ENCODE results near the gene CTNNB1. TPM values are rescaled to one million over a fixed set of nuclear protein-coding genes. Genes with fewer than 3 reads are reported as not detected.

Gene CTNNB1
- total RNA-seq, 1 experiment from 2014 or later, result 460 TPM

GRCh38 chr3:41249318-41249717 lies 50.0 kb downstream of the CTNNB1 start:
- Histone ChIP-seq H3K9me2 (replicated peaks; ENCODE audit: low read length) (no peaks in the 10 kb centered on the region), H3K4me2 (ENCODE audit: low read length) (no peak overlapping the region), H3K79me2 (ENCODE audit: low read length) (no peaks in the 10 kb centered on the region), H3K9ac (ENCODE audit: low read length) (no peak overlapping the region), H3K4me3 (ENCODE audit: low read length) (no peak overlapping the region), H3K36me3 (ENCODE audit: low read depth, low read length) (no peaks in the 10 kb centered on the region), H3K27ac (ENCODE audit: low read length) (no peak overlapping the region), H4K20me1 (ENCODE audit: low read length) (no peaks in the 10 kb centered on the region), H3F3A (ENCODE audit: low read length, unreplicated experiment) (no peaks in the 10 kb centered on the region), H3K9me3 (ENCODE audit: low read length) (no peaks in the 10 kb centered on the region), H3K4me1 (ENCODE audit: insufficient read depth, low read length) (no peaks in the 10 kb centered on the region), H2AFZ (ENCODE audit: low read length) (no peak overlapping the region), H3K27me3 (ENCODE audit: low read length) (no peaks in the 10 kb centered on the region)
- POLR2A ChIA-PET (ENCODE audit: unreplicated experiment), result no interaction called here
- DNase-seq (no peak), ATAC-seq (no peak)
- CTCF ChIA-PET, result no interaction called here
- TF ChIP-seq CTCF (conservative IDR thresholded peaks at IDR 0.05; ENCODE audit: low read depth, low read length) (no peak), EZH2 (IDR thresholded peaks at IDR 0.05; ENCODE audit: low read length, unreplicated experiment) (no peak), EZH2phosphoT487 (IDR thresholded peaks at IDR 0.05; ENCODE audit: borderline replicate concordance, low read length) (no peak)
- intact Hi-C loops (cut with micrococcal nuclease), result no loop called here
- no TSS peak for BruUV-seq (replicated peaks)

GRCh38 chr3:41250825-41251224 lies 51.5 kb downstream of the CTNNB1 start:
- TF ChIP-seq EZH2 (IDR thresholded peaks at IDR 0.05; ENCODE audit: low read length, unreplicated experiment) (no peak), CTCF (conservative IDR thresholded peaks at IDR 0.05; ENCODE audit: low read depth, low read length) (no peak), EZH2phosphoT487 (IDR thresholded peaks at IDR 0.05; ENCODE audit: borderline replicate concordance, low read length) (no peak)
- H3K9ac ChIP-seq (ENCODE audit: low read length), result no peak overlapping the region
- H3K9me3 ChIP-seq (ENCODE audit: low read length), result no peaks in the 10 kb centered on the region
- no peak overlapping the region for H3K4me3 ChIP-seq (ENCODE audit: low read length)
- no TSS peak for BruUV-seq (replicated peaks)
- H3K27me3 ChIP-seq (ENCODE audit: low read length), result no peaks in the 10 kb centered on the region
- no peaks in the 10 kb centered on the region for H3K36me3 ChIP-seq (ENCODE audit: low read depth, low read length)
- no peaks in the 10 kb centered on the region for H4K20me1 ChIP-seq (ENCODE audit: low read length)
- no peak overlapping the region for H3K27ac ChIP-seq (ENCODE audit: low read length)
- no peaks in the 10 kb centered on the region for H3F3A ChIP-seq (ENCODE audit: low read length, unreplicated experiment)
- H2AFZ ChIP-seq (ENCODE audit: low read length), result no peak overlapping the region
- POLR2A ChIA-PET (ENCODE audit: unreplicated experiment), result no interaction called here
- ATAC-seq (no peak), DNase-seq (no peak)
- intact Hi-C loops (cut with micrococcal nuclease), result no loop called here
- no peaks in the 10 kb centered on the region for H3K4me1 ChIP-seq (ENCODE audit: insufficient read depth, low read length)
- no peaks in the 10 kb centered on the region for H3K79me2 ChIP-seq (ENCODE audit: low read length)
- no peaks in the 10 kb centered on the region for H3K9me2 ChIP-seq (replicated peaks; ENCODE audit: low read length)
- H3K4me2 ChIP-seq (ENCODE audit: low read length), result no peak overlapping the region
- CTCF ChIA-PET, result no interaction called here

GRCh38 chr3:41251593-41251992 lies 52.3 kb downstream of the CTNNB1 start:
- Histone ChIP-seq H3K9me3 (ENCODE audit: low read length) (no peaks in the 10 kb centered on the region), H3K27me3 (ENCODE audit: low read length) (no peaks in the 10 kb centered on the region), H3K36me3 (ENCODE audit: low read depth, low read length) (no peaks in the 10 kb centered on the region), H3K9me2 (replicated peaks; ENCODE audit: low read length) (no peaks in the 10 kb centered on the region), H3F3A (ENCODE audit: low read length, unreplicated experiment) (no peaks in the 10 kb centered on the region), H3K4me2 (ENCODE audit: low read length) (no peak overlapping the region), H3K79me2 (ENCODE audit: low read length) (no peaks in the 10 kb centered on the region), H2AFZ (ENCODE audit: low read length) (no peak overlapping the region), H3K27ac (ENCODE audit: low read length) (no peak overlapping the region), H3K9ac (ENCODE audit: low read length) (no peak overlapping the region), H4K20me1 (ENCODE audit: low read length) (no peaks in the 10 kb centered on the region), H3K4me3 (ENCODE audit: low read length) (no peak overlapping the region), H3K4me1 (ENCODE audit: insufficient read depth, low read length) (no peaks in the 10 kb centered on the region)
- DNase-seq (no peak), ATAC-seq (no peak)
- ChIA-PET CTCF (no interaction called here), POLR2A (ENCODE audit: unreplicated experiment) (no interaction called here)
- TF ChIP-seq EZH2phosphoT487 (IDR thresholded peaks at IDR 0.05; ENCODE audit: borderline replicate concordance, low read length) (no peak), EZH2 (IDR thresholded peaks at IDR 0.05; ENCODE audit: low read length, unreplicated experiment) (no peak), CTCF (conservative IDR thresholded peaks at IDR 0.05; ENCODE audit: low read depth, low read length) (no peak)
- intact Hi-C loops (cut with micrococcal nuclease), result no loop called here
- no TSS peak for BruUV-seq (replicated peaks)
